H1 (cell line): Measurements from ENCODE around the gene PGM1. TPM values are rescaled to one million over a fixed set of nuclear protein-coding genes. Genes with fewer than 3 reads are reported as not detected.

Experiments used
- CHD1 ChIP-seq: IDR thresholded peaks from 2 replicates; pipeline ENCODE4 v1.6.1; 2012; ENCODE audit warnings: low read depth, low read length, improper control_type of control experiment
- SP1 ChIP-seq: IDR thresholded peaks from 2 replicates; pipeline ENCODE4 v1.6.1; 2011; ENCODE audit warnings: low read depth, low read length
- TAF7 ChIP-seq: optimal IDR thresholded peaks from 2 replicates; pipeline ENCODE3; 2011; ENCODE audit warnings: low read depth, mild to moderate bottlenecking, inconsistent platforms, low read length, moderate library complexity, borderline replicate concordance
- polyA plus RNA-seq, 7 experiments: library from polyadenylated mRNA; depleted of rRNA in 3 of 7; stranded (reverse) in 5 of 7; unstranded in 2 of 7; fragments of >200 nt in 5 of 7; fragments of 200-250 nt in 2 of 7; gene quantifications; 1 replicate in 5 of 7; 2 replicates in 1 of 7; 4 replicates in 1 of 7; pipeline versions ENCODE4 v1.2.1 to v1.2.3, GENCODE V29; 2011 to 2013; ENCODE audit warnings: missing spikeins in 2 of 7, mixed read lengths in 2 of 7
- total RNA-seq: library from RNA; stranded (reverse); fragmentation: NEBNext Ultra II Directional; extraction: Animal tissue kit (Norgen Biotek cat#: 25700); gene quantifications from 2 replicates; pipeline ENCODE4 v1.2.1, GENCODE V29; 2021
- TF ChIP-seq, protein P1 (sequence below): fragments of 300-600 bp; sonication (generic); IDR thresholded peaks from 2 replicates; pipeline ENCODE4 v1.7.1; 2012; ENCODE audit warnings: low read length, moderate library complexity, mild to moderate bottlenecking, inconsistent platforms; ENCODE audit not compliant: insufficient replicate concordance

The PGM1 gene
- total and polyA plus RNA-seq, 2 of the 8 experiments (the other 6 are each of a cell fraction or from before 2014, with no cell fraction given) = 33.0 to 65.4 TPM

DNA sequence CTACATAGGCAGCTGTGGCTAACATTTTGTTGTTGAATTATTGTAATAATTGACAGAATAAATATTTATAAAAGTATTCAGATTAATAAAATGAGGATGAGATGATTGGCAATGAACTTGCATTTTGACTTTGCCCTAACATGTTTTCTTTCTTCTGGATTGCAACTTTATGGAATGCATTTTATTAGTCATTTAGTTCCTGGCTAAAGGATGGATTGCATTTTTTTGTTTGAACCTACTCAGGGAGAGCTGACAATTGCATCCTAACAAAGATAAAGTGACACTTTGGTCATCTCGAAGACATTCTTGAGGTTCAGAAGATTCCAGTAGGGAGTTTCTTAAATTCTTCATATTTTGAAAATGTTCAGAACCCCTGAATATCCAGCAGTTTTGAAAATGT, 37.5 kb downstream of the PGM1 start (continued):
- TF ChIP-seq, protein P1, sequence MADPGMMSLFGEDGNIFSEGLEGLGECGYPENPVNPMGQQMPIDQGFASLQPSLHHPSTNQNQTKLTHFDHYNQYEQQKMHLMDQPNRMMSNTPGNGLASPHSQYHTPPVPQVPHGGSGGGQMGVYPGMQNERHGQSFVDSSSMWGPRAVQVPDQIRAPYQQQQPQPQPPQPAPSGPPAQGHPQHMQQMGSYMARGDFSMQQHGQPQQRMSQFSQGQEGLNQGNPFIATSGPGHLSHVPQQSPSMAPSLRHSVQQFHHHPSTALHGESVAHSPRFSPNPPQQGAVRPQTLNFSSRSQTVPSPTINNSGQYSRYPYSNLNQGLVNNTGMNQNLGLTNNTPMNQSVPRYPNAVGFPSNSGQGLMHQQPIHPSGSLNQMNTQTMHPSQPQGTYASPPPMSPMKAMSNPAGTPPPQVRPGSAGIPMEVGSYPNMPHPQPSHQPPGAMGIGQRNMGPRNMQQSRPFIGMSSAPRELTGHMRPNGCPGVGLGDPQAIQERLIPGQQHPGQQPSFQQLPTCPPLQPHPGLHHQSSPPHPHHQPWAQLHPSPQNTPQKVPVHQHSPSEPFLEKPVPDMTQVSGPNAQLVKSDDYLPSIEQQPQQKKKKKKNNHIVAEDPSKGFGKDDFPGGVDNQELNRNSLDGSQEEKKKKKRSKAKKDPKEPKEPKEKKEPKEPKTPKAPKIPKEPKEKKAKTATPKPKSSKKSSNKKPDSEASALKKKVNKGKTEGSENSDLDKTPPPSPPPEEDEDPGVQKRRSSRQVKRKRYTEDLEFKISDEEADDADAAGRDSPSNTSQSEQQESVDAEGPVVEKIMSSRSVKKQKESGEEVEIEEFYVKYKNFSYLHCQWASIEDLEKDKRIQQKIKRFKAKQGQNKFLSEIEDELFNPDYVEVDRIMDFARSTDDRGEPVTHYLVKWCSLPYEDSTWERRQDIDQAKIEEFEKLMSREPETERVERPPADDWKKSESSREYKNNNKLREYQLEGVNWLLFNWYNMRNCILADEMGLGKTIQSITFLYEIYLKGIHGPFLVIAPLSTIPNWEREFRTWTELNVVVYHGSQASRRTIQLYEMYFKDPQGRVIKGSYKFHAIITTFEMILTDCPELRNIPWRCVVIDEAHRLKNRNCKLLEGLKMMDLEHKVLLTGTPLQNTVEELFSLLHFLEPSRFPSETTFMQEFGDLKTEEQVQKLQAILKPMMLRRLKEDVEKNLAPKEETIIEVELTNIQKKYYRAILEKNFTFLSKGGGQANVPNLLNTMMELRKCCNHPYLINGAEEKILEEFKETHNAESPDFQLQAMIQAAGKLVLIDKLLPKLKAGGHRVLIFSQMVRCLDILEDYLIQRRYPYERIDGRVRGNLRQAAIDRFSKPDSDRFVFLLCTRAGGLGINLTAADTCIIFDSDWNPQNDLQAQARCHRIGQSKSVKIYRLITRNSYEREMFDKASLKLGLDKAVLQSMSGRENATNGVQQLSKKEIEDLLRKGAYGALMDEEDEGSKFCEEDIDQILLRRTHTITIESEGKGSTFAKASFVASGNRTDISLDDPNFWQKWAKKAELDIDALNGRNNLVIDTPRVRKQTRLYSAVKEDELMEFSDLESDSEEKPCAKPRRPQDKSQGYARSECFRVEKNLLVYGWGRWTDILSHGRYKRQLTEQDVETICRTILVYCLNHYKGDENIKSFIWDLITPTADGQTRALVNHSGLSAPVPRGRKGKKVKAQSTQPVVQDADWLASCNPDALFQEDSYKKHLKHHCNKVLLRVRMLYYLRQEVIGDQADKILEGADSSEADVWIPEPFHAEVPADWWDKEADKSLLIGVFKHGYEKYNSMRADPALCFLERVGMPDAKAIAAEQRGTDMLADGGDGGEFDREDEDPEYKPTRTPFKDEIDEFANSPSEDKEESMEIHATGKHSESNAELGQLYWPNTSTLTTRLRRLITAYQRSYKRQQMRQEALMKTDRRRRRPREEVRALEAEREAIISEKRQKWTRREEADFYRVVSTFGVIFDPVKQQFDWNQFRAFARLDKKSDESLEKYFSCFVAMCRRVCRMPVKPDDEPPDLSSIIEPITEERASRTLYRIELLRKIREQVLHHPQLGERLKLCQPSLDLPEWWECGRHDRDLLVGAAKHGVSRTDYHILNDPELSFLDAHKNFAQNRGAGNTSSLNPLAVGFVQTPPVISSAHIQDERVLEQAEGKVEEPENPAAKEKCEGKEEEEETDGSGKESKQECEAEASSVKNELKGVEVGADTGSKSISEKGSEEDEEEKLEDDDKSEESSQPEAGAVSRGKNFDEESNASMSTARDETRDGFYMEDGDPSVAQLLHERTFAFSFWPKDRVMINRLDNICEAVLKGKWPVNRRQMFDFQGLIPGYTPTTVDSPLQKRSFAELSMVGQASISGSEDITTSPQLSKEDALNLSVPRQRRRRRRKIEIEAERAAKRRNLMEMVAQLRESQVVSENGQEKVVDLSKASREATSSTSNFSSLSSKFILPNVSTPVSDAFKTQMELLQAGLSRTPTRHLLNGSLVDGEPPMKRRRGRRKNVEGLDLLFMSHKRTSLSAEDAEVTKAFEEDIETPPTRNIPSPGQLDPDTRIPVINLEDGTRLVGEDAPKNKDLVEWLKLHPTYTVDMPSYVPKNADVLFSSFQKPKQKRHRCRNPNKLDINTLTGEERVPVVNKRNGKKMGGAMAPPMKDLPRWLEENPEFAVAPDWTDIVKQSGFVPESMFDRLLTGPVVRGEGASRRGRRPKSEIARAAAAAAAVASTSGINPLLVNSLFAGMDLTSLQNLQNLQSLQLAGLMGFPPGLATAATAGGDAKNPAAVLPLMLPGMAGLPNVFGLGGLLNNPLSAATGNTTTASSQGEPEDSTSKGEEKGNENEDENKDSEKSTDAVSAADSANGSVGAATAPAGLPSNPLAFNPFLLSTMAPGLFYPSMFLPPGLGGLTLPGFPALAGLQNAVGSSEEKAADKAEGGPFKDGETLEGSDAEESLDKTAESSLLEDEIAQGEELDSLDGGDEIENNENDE = no peak
- TF ChIP-seq CHD1 = no peak
- TF ChIP-seq TAF7 = no peak
- no peak for TF ChIP-seq SP1
